GM19463 (cell line): ENCODE results near the gene TFIP11.

Experiments used
- ATAC-seq: cut with Tn5 transposase; IDR thresholded peaks from one replicate; pipeline ENCODE4 v1.9.1; 2021; ENCODE audit warnings: mild to moderate bottlenecking, moderate library complexity; ENCODE audit not compliant: unreplicated experiment

Gene TFIP11

GRCh38 chr22:26479792-26480610 is 32.3 kb downstream of the TFIP11 start:
- ATAC-seq, result no peak

GRCh38 chr22:26479043-26479791 is 33.1 kb downstream of the TFIP11 start:
- no peak for ATAC-seq

- no peak for ATAC-seq
Observed at GRCh38 chr22:26477341-26477731, 34.9 kb downstream of the TFIP11 start.

GRCh38 chr22:26476705-26477340 is 35.5 kb downstream of the TFIP11 start:
- ATAC-seq, result no peak

GRCh38 chr22:26474682-26475081 is 37.6 kb downstream of the TFIP11 start:
- ATAC-seq, result no peak

- ATAC-seq, result no peak
Observed at GRCh38 chr22:26471522-26471921, 40.8 kb downstream of the TFIP11 start.

- no peak for ATAC-seq
Observed at GRCh38 chr22:26470807-26471206, 41.5 kb downstream of the TFIP11 start.

- no peak for ATAC-seq
Observed at GRCh38 chr22:26466196-26466595, 46.1 kb downstream of the TFIP11 start.

GRCh38 chr22:26464312-26464711 is 48.0 kb downstream of the TFIP11 start:
- no peak for ATAC-seq

GRCh38 chr22:26463688-26464087 is 48.6 kb downstream of the TFIP11 start:
- no peak for ATAC-seq

- ATAC-seq, result no peak
Observed at GRCh38 chr22:26463101-26463661, 49.1 kb downstream of the TFIP11 start.

GRCh38 chr22:26462641-26463040 is 49.6 kb downstream of the TFIP11 start:
- ATAC-seq, result no peak

GRCh38 chr22:26462051-26462450 is 50.2 kb downstream of the TFIP11 start:
- no peak for ATAC-seq

GRCh38 chr22:26461188-26461810 is 51.0 kb downstream of the TFIP11 start:
- ATAC-seq, result no peak

GRCh38 chr22:26460202-26460601 is 52.1 kb downstream of the TFIP11 start:
- no peak for ATAC-seq

- no peak for ATAC-seq
Observed at GRCh38 chr22:26457661-26458272, 54.5 kb downstream of the TFIP11 start.

GRCh38 chr22:26453812-26454500 is 58.3 kb downstream of the TFIP11 start:
- no peak for ATAC-seq

- ATAC-seq, result no peak
Observed at GRCh38 chr22:26453216-26453615, 59.1 kb downstream of the TFIP11 start.

- ATAC-seq, result no peak
Observed at GRCh38 chr22:26452236-26453016, 59.8 kb downstream of the TFIP11 start.
